GM12878 (cell line): ENCODE measurements around the gene B3GNT9. TPM values are rescaled to one million over a fixed set of nuclear protein-coding genes. Genes with fewer than 3 reads are reported as not detected.

ENCODE experiments used
- ATAC-seq: fragments of 200-7000 bp; cut with Tn5 transposase; 3 replicates; pipeline ENCODE4 v1.9.1; 2020; ENCODE audit warnings: mild to moderate bottlenecking, moderate library complexity
- BruUV-seq: library from RNA; stranded (reverse); fragments of 400-500 nt; replicated peaks from 2 replicates; lab custom pipeline; 2021; lab: Mats Ljungman, UMichigan
- CTCF ChIA-PET: fragments of 300-600 bp; sonication (Branson Sonifier 250); formaldehyde crosslinking; extraction: SDS; loops from one replicate; lab custom pipeline; 2021; ENCODE audit warnings: inconsistent platforms; lab: Yijun Ruan, JAX
- POLR2A ChIA-PET: fragments of 350-600 bp; formaldehyde crosslinking; extraction: SDS; loops from one replicate; lab custom pipeline; 2021; ENCODE audit warnings: inconsistent platforms; lab: Charles Lee
- RAD21 ChIA-PET: fragments of 300-600 bp; sonication (Branson Sonifier 250); formaldehyde crosslinking; loops from one replicate; lab custom pipeline; 2023; ENCODE audit warnings: antibody characterized with exemption; ENCODE audit not compliant: unreplicated experiment; lab: Charles Lee
- SMC1A ChIA-PET: fragments of 300-600 bp; sonication (Branson Sonifier 250); formaldehyde crosslinking; loops from one replicate; lab custom pipeline; 2023; ENCODE audit not compliant: unreplicated experiment, uncharacterized antibody; lab: Charles Lee
- DNase-seq: peaks from one replicate; pipeline ENCODE4 v3.0.0-alpha.2; 2011; ENCODE audit warnings: low read depth, low spot score
- FAIRE-seq: peaks from 3 replicates; lab custom pipeline; 2011; peaks lifted over from hg19 to GRCh38; lab: Jason Lieb, UNC
- H2AFZ ChIP-seq: 2 replicates; pipeline ENCODE4 v1.6.0; 2011; ENCODE audit warnings: low read depth, low read length, control low read depth; ENCODE audit not compliant: control insufficient read depth
- H3K27ac ChIP-seq: 2 replicates; pipeline ENCODE4 v1.5.1; 2011; ENCODE audit warnings: control low read depth; ENCODE audit not compliant: control insufficient read depth, insufficient read depth
- H3K27me3 ChIP-seq, 2 experiments: replicated peaks in 1 of 2; 2 replicates each; pipeline versions ENCODE4 v1.6.0 to v1.6.1; 2011; ENCODE audit warnings: low read length in 1 of 2; ENCODE audit not compliant: control insufficient read depth in 2 of 2, insufficient read depth in 2 of 2
- H3K36me3 ChIP-seq, 2 experiments: 2 replicates each; pipeline ENCODE4 v1.5.1; 2011; ENCODE audit warnings: low read length in 1 of 2; ENCODE audit not compliant: control insufficient read depth in 2 of 2, insufficient read depth in 2 of 2
- H3K4me1 ChIP-seq: 2 replicates; pipeline ENCODE4 v1.6.1; 2011; ENCODE audit warnings: mild to moderate bottlenecking, low read length, moderate library complexity, mixed read lengths; ENCODE audit not compliant: control insufficient read depth, insufficient read depth
- H3K4me2 ChIP-seq: 2 replicates; pipeline ENCODE4 v1.6.0; 2011; ENCODE audit warnings: control low read depth; ENCODE audit not compliant: control insufficient read depth, insufficient read depth
- H3K4me3 ChIP-seq: fragments of 200-600 bp; sonication (generic); 2 replicates; pipeline ENCODE4 v1.5.1; 2016
- H3K79me2 ChIP-seq: 2 replicates; pipeline ENCODE4 v1.6.0; 2011; ENCODE audit warnings: low read length; ENCODE audit not compliant: control insufficient read depth, insufficient read depth
- H3K9ac ChIP-seq: 2 replicates; pipeline ENCODE4 v1.8.0; 2011; ENCODE audit warnings: low read length, control low read depth, mixed read lengths; ENCODE audit not compliant: control insufficient read depth, insufficient read depth
- H3K9me3 ChIP-seq: replicated peaks from 3 replicates; pipeline ENCODE4 v1.5.1; 2011; ENCODE audit warnings: mild to moderate bottlenecking, low read length; ENCODE audit not compliant: control insufficient read depth, insufficient read depth
- H4K20me1 ChIP-seq: 2 replicates; pipeline ENCODE4 v1.6.0; 2011; ENCODE audit not compliant: control insufficient read depth, insufficient read depth
- ATF7 ChIP-seq: fragments of 450-650 bp; IDR thresholded peaks from 2 replicates; pipeline ENCODE4 v1.6.1; 2016; ENCODE audit warnings: low read depth, mild to moderate bottlenecking
- BACH1 ChIP-seq: fragments of 450-650 bp; IDR thresholded peaks from 2 replicates; pipeline ENCODE4 v1.6.1; 2017; ENCODE audit warnings: mild to moderate bottlenecking, borderline replicate concordance
- BRCA1 ChIP-seq: IDR thresholded peaks from 2 replicates; pipeline ENCODE4 v1.6.1; 2011; ENCODE audit warnings: low read depth, low read length, improper control_type of control experiment
- FOXM1 ChIP-seq: IDR thresholded peaks from 2 replicates; pipeline ENCODE4 v1.6.1; 2012; ENCODE audit warnings: low read depth, mild to moderate bottlenecking, inconsistent platforms, low read length, moderate library complexity
- GABPA ChIP-seq: IDR thresholded peaks from 2 replicates; pipeline ENCODE4 v1.6.1; 2014; ENCODE audit warnings: antibody characterized with exemption, low read depth, mild to moderate bottlenecking, inconsistent platforms
- HDGF ChIP-seq: fragments of 450-650 bp; IDR thresholded peaks from 2 replicates; pipeline ENCODE4 v1.6.1; 2016; ENCODE audit warnings: antibody characterized with exemption
- IRF4 ChIP-seq: IDR thresholded peaks from 2 replicates; pipeline ENCODE4 v1.6.1; 2011; ENCODE audit warnings: low read depth, low read length
- MTA2 ChIP-seq: fragments of 450-650 bp; IDR thresholded peaks from 2 replicates; pipeline ENCODE4 v1.6.1; 2016; ENCODE audit warnings: low read depth, mild to moderate bottlenecking, moderate library complexity
- POLR2AphosphoS2 ChIP-seq: IDR thresholded peaks from 2 replicates; pipeline ENCODE4 v1.6.1; 2011; ENCODE audit warnings: low read depth, mild to moderate bottlenecking, low read length, improper control_type of control experiment, moderate library complexity
- SMARCA5 ChIP-seq: fragments of 450-650 bp; IDR thresholded peaks from 2 replicates; pipeline ENCODE4 v1.6.1; 2017; ENCODE audit warnings: mild to moderate bottlenecking
- SMC3 ChIP-seq: IDR thresholded peaks from 2 replicates; pipeline ENCODE4 v1.6.1; 2011; ENCODE audit warnings: low read length, improper control_type of control experiment, borderline replicate concordance
- SP1 ChIP-seq: IDR thresholded peaks from one replicate; pipeline ENCODE4 v1.6.1; 2011; ENCODE audit warnings: low read depth, low read length
- SREBF1 ChIP-seq: IDR thresholded peaks from 2 replicates; pipeline ENCODE4 v1.6.1; 2012; ENCODE audit warnings: mild to moderate bottlenecking, low read length
- TBL1XR1 ChIP-seq: IDR thresholded peaks from 2 replicates; pipeline ENCODE4 v1.6.1; 2012; ENCODE audit warnings: low read depth, low read length, improper control_type of control experiment
- WRNIP1 ChIP-seq: IDR thresholded peaks from 2 replicates; pipeline ENCODE4 v1.6.1; 2011; ENCODE audit warnings: low read depth, low read length, improper control_type of control experiment, borderline replicate concordance
- ZNF217 ChIP-seq: fragments of 450-650 bp; IDR thresholded peaks from 2 replicates; pipeline ENCODE4 v1.6.1; 2017; ENCODE audit warnings: antibody characterized with exemption, mild to moderate bottlenecking
- ZNF24 ChIP-seq: fragments of 450-650 bp; IDR thresholded peaks from 2 replicates; pipeline ENCODE4 v1.6.1; 2017; ENCODE audit warnings: antibody characterized with exemption, mild to moderate bottlenecking
- ZSCAN29 ChIP-seq: fragments of 450-650 bp; IDR thresholded peaks from 2 replicates; pipeline ENCODE4 v1.6.1; 2017; ENCODE audit warnings: mild to moderate bottlenecking, moderate library complexity
- WGBS: methylation state at CpG from one replicate; pipeline ENCODE4 v1.1.6; 2016; ENCODE audit warnings: low lambda C conversion rate; ENCODE audit not compliant: insufficient replicate concordance, insufficient coverage; ENCODE audit errors: missing lambda C conversion rate; 5-methylcytosine and 5-hydroxymethylcytosine counted together
- in situ Hi-C: fragments of 300-500 bp; cut with MboI; formaldehyde crosslinking; loops from 9 replicates; pipeline ENCODE4 v1.14.3; 2018; ENCODE audit warnings: mixed read lengths
- intact Hi-C: fragments of 100-400 bp; cut with micrococcal nuclease; formaldehyde crosslinking; loops from one replicate; pipeline ENCODE4 v1.14.2; 2022; ENCODE audit not compliant: unreplicated experiment
- polyA plus RNA-seq, 11 experiments: library from polyadenylated mRNA; depleted of rRNA in 4 of 11; unstranded in 6 of 11; stranded (reverse) in 5 of 11; fragments of >200 nt; fragmentation: Nextera tagmentation in 4 of 11; fragmentation: Illumina TruSeq in 1 of 11; extraction: Ambion mirVana in 4 of 11; extraction: Trizol in 1 of 11; gene quantifications; 1 replicate in 1 of 11; 2 replicates in 10 of 11; pipeline versions ENCODE4 v1.2.1 to v1.2.3, GENCODE V29; 2011 to 2016; ENCODE audit warnings: inconsistent platforms in 2 of 11, missing spikeins in 2 of 11, low read depth in 1 of 11
- total RNA-seq, 4 experiments: library from RNA; depleted of rRNA in 3 of 4; stranded (reverse); fragments of >200 nt in 3 of 4; fragmentation: Illumina TruSeq in 1 of 4; extraction: Trizol in 1 of 4; gene quantifications; 2 replicates each; pipeline versions ENCODE4 v1.2.1 to v1.2.3, GENCODE V29; 2013 to 2021
- TF ChIP-seq, protein P1 (sequence below): IDR thresholded peaks from 2 replicates; pipeline ENCODE4 v1.6.1; 2012; ENCODE audit warnings: low read depth, low read length, improper control_type of control experiment
- TF ChIP-seq, protein P2 (sequence below): fragments of 450-650 bp; IDR thresholded peaks from 2 replicates; pipeline ENCODE4 v1.6.1; 2017; ENCODE audit warnings: mild to moderate bottlenecking

Gene B3GNT9
- total and polyA plus RNA-seq, 10 of the 15 experiments (the other 5 are each of a cell fraction or from before 2014, with no cell fraction given), result 0.08 to 5.0 (median 1.9) TPM

DNA sequence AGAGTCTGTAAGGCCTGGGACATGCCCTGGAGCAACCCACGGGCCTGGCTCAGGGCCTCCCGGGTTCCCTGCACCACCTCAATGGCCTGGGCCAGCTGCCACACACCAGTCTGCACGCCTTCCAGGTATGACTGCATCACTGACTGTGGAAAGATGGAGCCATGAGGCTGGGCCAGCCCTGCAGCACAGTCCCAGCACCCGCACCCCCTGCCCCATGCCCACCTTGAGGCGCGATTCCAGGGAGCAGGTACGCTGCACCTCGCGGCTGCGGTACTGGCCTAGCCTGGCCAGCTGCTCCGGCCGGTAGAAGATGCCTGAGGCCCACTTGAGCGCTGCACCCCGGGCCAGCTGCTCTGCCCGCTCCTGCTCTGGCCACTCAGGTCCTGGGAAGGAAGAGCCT lies 38.0 kb upstream of the B3GNT9 start:
- WGBS, result 76% methylated on average over 14 of the region's 15 CpGs
- Histone ChIP-seq H3K27ac (no peak overlapping the region), H3K4me2 (no peak overlapping the region), H3K4me1 (peaks cover 12% of the 10 kb centered on the region), H3K36me3 (no peaks in the 10 kb centered on the region), H3K27me3 (peaks cover 0 to 3% of the 10 kb centered on the region in 2 experiments; a peak in 2 of 4 replicates), H4K20me1 (no peaks in the 10 kb centered on the region; the same call in 1 of the 2 replicates), H2AFZ (no peak overlapping the region), H3K4me3 (no peak overlapping the region), H3K79me2 (peaks cover 18% of the 10 kb centered on the region), H3K9me3 (no peaks in the 10 kb centered on the region), H3K9ac (no peak overlapping the region)
- in situ Hi-C loops, result no loop called here
- ChIA-PET SMC1A (interaction anchor here (0.5 kb wide), 1 partner anchor 234 kb away, joined by 3 read pairs; no protein-coding TSS in a partner anchor), POLR2A (interaction anchor here (0.9 kb wide), 1 partner anchor 58 kb away, joined by 3 read pairs; the partner anchor contains the start of gene FHOD1), RAD21 (no interaction called here), CTCF (interaction anchor here (1.0 to 1.7 kb wide), 2 partner anchors 9 to 235 kb away, joined by 4 read pairs; no protein-coding TSS in a partner anchor)
- no peak for FAIRE-seq
- ATAC-seq, result no peak
- BruUV-seq, result no TSS peak
- no peak for DNase-seq
- TF ChIP-seq POLR2AphosphoS2, result no peak
- no peak for TF ChIP-seq IRF4
- no peak for TF ChIP-seq WRNIP1
- TF ChIP-seq ZNF24, result no peak
- no peak for TF ChIP-seq GABPA
- no peak for TF ChIP-seq SMARCA5
- intact Hi-C loops, result no loop called here

DNA sequence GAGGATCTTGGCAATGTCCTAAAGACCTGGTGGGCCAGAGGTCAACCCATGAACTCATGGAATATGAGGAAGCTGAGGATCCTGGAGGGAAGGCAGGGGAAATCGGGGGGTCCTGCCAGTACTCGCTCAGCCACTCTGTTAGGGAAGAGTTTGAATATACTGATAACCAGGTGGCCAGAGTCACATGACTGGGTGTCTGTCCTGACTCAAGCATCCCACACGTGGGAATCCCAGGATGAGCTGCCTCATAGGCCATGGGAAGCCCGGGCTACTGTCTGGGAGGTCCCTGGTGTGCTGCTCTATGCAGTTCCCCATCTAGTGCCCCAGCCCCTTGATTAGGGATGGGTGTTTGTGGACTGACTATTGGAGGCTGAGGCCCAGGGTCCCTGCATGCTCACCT lies 37.5 kb upstream of the B3GNT9 start:
- no peak overlapping the region for H3K4me2 ChIP-seq
- DNase-seq (no peak), FAIRE-seq (no peak), ATAC-seq (no peak)
- intact Hi-C loops, result no loop called here
- no peak overlapping the region for H3K27ac ChIP-seq
- peaks cover 13% of the 10 kb centered on the region for H3K79me2 ChIP-seq
- ChIA-PET RAD21 (no interaction called here), SMC1A (interaction anchor here (0.5 kb wide), 1 partner anchor 234 kb away, joined by 3 read pairs; no protein-coding TSS in a partner anchor), POLR2A (no interaction called here), CTCF (interaction anchor here (0.6 kb wide), 1 partner anchor 302 kb away, joined by 3 read pairs; no protein-coding TSS in a partner anchor)
- BruUV-seq, result no TSS peak
- H4K20me1 ChIP-seq, result no peaks in the 10 kb centered on the region
- H2AFZ ChIP-seq, result no peak overlapping the region
- H3K36me3 ChIP-seq, result no peaks in the 10 kb centered on the region
- no peak overlapping the region for H3K4me3 ChIP-seq
- no peak overlapping the region for H3K9ac ChIP-seq
- peaks cover 0 to 3% of the 10 kb centered on the region in 2 experiments; a peak in 2 of 4 replicates for H3K27me3 ChIP-seq
- no peak for TF ChIP-seq SP1
- TF ChIP-seq, protein P1, sequence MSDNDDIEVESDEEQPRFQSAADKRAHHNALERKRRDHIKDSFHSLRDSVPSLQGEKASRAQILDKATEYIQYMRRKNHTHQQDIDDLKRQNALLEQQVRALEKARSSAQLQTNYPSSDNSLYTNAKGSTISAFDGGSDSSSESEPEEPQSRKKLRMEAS, result no peak
- TF ChIP-seq ZNF217, result no peak
- TF ChIP-seq, protein P2, sequence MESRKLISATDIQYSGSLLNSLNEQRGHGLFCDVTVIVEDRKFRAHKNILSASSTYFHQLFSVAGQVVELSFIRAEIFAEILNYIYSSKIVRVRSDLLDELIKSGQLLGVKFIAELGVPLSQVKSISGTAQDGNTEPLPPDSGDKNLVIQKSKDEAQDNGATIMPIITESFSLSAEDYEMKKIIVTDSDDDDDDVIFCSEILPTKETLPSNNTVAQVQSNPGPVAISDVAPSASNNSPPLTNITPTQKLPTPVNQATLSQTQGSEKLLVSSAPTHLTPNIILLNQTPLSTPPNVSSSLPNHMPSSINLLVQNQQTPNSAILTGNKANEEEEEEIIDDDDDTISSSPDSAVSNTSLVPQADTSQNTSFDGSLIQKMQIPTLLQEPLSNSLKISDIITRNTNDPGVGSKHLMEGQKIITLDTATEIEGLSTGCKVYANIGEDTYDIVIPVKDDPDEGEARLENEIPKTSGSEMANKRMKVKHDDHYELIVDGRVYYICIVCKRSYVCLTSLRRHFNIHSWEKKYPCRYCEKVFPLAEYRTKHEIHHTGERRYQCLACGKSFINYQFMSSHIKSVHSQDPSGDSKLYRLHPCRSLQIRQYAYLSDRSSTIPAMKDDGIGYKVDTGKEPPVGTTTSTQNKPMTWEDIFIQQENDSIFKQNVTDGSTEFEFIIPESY, result no peak
- TF ChIP-seq SMC3, result no peak
- no peak for TF ChIP-seq SREBF1
- no peak for TF ChIP-seq BRCA1
- TF ChIP-seq FOXM1, result no peak
- no peak for TF ChIP-seq BACH1
- TF ChIP-seq HDGF, result no peak
- no peak for TF ChIP-seq TBL1XR1
- no peak for TF ChIP-seq ATF7
- TF ChIP-seq MTA2, result no peak
- TF ChIP-seq ZSCAN29, result no peak
- peaks cover 8% of the 10 kb centered on the region for H3K4me1 ChIP-seq
- WGBS, result 42% methylated on average over 4 of the region's 4 CpGs
- H3K9me3 ChIP-seq, result no peaks in the 10 kb centered on the region
- in situ Hi-C loops, result no loop called here
